Lung microvascular endothelial cell (primary cell): ENCODE measurements around the gene AICDA. TPM values are rescaled to one million over a fixed set of nuclear protein-coding genes. Genes with fewer than 3 reads are reported as not detected.
"Not testable (repeated sequence)": the region's sequence is repeated elsewhere in the genome, so short reads cannot be mapped to it uniquely, and the experiment has no call there.

Source experiments
- DNase-seq, 2 donors: peaks; one replicate each; pipeline versions ENCODE4 v3.0.0 to v3.0.0-alpha.2; 2010; ENCODE audit warnings: low read depth in 2 of 2
- total RNA-seq: library from RNA; depleted of rRNA; stranded (reverse); fragments of >200 nt; gene quantifications from 2 replicates; pipeline ENCODE4 v1.2.1, GENCODE V29; 2014

Gene AICDA
- not detected in 2 replicates for total RNA-seq

GRCh38 chr12:8612629-8613028, at the start of gene AICDA:
AICDA (minus strand) TSS chr12:8612859; CDS start chr12:8612767, 92 bp downstream.
- DNase-seq, result no peak

GRCh38 chr12:8661751-8662150, 49.1 kb upstream of the AICDA start:
- DNase-seq, result no peak

- no peak for DNase-seq
These were observed 48.4 kb upstream of the AICDA start for GRCh38 chr12:8661016-8661415.

GRCh38 chr12:8658346-8658745, 45.7 kb upstream of the AICDA start:
- no peak for DNase-seq

GRCh38 chr12:8655421-8655820, 42.8 kb upstream of the AICDA start:
- DNase-seq, result no peak

- DNase-seq, result no peak
These were observed 36.0 kb upstream of the AICDA start for GRCh38 chr12:8648576-8649205.

- no peak for DNase-seq
These were observed 35.3 kb upstream of the AICDA start for GRCh38 chr12:8647968-8648367.

GRCh38 chr12:8644345-8645248, 31.9 kb upstream of the AICDA start:
- DNase-seq, result no peak

GRCh38 chr12:8642775-8643174, 30.1 kb upstream of the AICDA start:
- no peak for DNase-seq

GRCh38 chr12:8639936-8640335, 27.3 kb upstream of the AICDA start:
- DNase-seq, result no peak

- no peak for DNase-seq
These were observed 26.3 kb upstream of the AICDA start for GRCh38 chr12:8638951-8639350.

GRCh38 chr12:8637666-8638065, 25.0 kb upstream of the AICDA start:
- no peak for DNase-seq

- no peak for DNase-seq
These were observed 24.6 kb upstream of the AICDA start for GRCh38 chr12:8637244-8637643.

GRCh38 chr12:8636581-8636980, 23.9 kb upstream of the AICDA start:
- no peak for DNase-seq

GRCh38 chr12:8636007-8636346, 23.3 kb upstream of the AICDA start:
- not testable (repeated sequence) for DNase-seq

GRCh38 chr12:8635342-8636006, 22.8 kb upstream of the AICDA start:
- not testable (repeated sequence) for DNase-seq

GRCh38 chr12:8630131-8630530, 17.5 kb upstream of the AICDA start:
- DNase-seq, result no peak

- DNase-seq, result no peak
These were observed 16.9 kb upstream of the AICDA start for GRCh38 chr12:8629486-8630033.

GRCh38 chr12:8628731-8629130, 16.1 kb upstream of the AICDA start:
- no peak for DNase-seq

- DNase-seq, result not testable (repeated sequence)
These were observed 12.1 kb upstream of the AICDA start for GRCh38 chr12:8624750-8625149.

- no peak for DNase-seq
These were observed 10.0 kb upstream of the AICDA start for GRCh38 chr12:8622646-8623045.

GRCh38 chr12:8615206-8615605, 2.5 kb upstream of the AICDA start:
- no peak for DNase-seq
